GM23338 (cell line): ENCODE results near the gene CFAP157.

Source experiments
- CREB1 ChIP-seq: fragments of 250-450 bp; sonication (Bioruptor Pico); IDR thresholded peaks from 2 replicates; pipeline ENCODE4 v1.5.0; 2020; ENCODE audit warnings: low read depth, mild to moderate bottlenecking, moderate library complexity
- CTCF ChIP-seq, 2 experiments: fragments of 200-600 bp in 1 of 2; sonication (generic) in 1 of 2; conservative IDR thresholded peaks; 2 replicates each; pipeline versions ENCODE4 v1.5.1 to v1.6.1; 2016 to 2017; ENCODE audit warnings: antibody characterized with exemption in 2 of 2, low read depth in 2 of 2, mild to moderate bottlenecking in 2 of 2, moderate library complexity in 1 of 2
- EZH2 ChIP-seq: fragments of 200-600 bp; sonication (generic); IDR thresholded peaks from one replicate; pipeline ENCODE4 v1.8.0; 2017; ENCODE audit warnings: antibody characterized with exemption, mild to moderate bottlenecking, low read depth; ENCODE audit not compliant: unreplicated experiment
- EZH2phosphoT487 ChIP-seq: fragments of 200-600 bp; sonication (generic); IDR thresholded peaks from one replicate; pipeline ENCODE4 v1.8.1; 2018; ENCODE audit warnings: antibody characterized with exemption; ENCODE audit not compliant: unreplicated experiment
- POLR2AphosphoS5 ChIP-seq: IDR thresholded peaks from 2 replicates; pipeline ENCODE4 v1.6.1; 2016; ENCODE audit warnings: antibody characterized with exemption, low read depth
- REST ChIP-seq: IDR thresholded peaks from one replicate; pipeline ENCODE4 v1.6.1; 2018; ENCODE audit warnings: antibody characterized with exemption; ENCODE audit not compliant: unreplicated experiment
- STAT1 ChIP-seq: IDR thresholded peaks from one replicate; pipeline ENCODE4 v1.6.1; 2016; ENCODE audit warnings: antibody characterized with exemption; ENCODE audit not compliant: unreplicated experiment

- no peak for TF ChIP-seq POLR2AphosphoS5
- no peak for TF ChIP-seq EZH2phosphoT487
- 0 out of 4 replicates have a peak, but pooled peaks of 1 of the 2 experiments have one; percentile 6 for TF ChIP-seq CTCF (conservative IDR thresholded peaks at IDR 0.05; ENCODE audit: low read depth in 2 of 2)
- TF ChIP-seq EZH2: no peak
- TF ChIP-seq REST: no peak
- TF ChIP-seq STAT1: no peak
- no peak for TF ChIP-seq CREB1
These were observed 5.1 kb downstream of the CFAP157 start for GRCh38 chr9:127711831-127712274.
